Prostate gland (tissue), 2 donors: ENCODE results near the gene RPTOR.

Experiments
- CTCF ChIP-seq, 4 experiments: fragments of 200-600 bp in 2 of 4; fragments of 450-650 bp in 2 of 4; sonication (generic) in 2 of 4; IDR thresholded peaks; 1 replicate in 3 of 4; 2 replicates in 1 of 4; pipeline ENCODE4 v1.5.1; 2016 to 2019; ENCODE audit warnings: antibody characterized with exemption in 4 of 4, mild to moderate bottlenecking in 2 of 4, moderate library complexity in 2 of 4
- POLR2A ChIP-seq: fragments of 450-650 bp; IDR thresholded peaks from one replicate; pipeline ENCODE4 v1.6.1; 2016; ENCODE audit warnings: antibody characterized with exemption, mild to moderate bottlenecking
- POLR2AphosphoS5 ChIP-seq: sonication (generic); formaldehyde crosslinking; IDR thresholded peaks from one replicate; pipeline ENCODE4 v1.6.1; 2017; ENCODE audit warnings: antibody characterized with exemption

- TF ChIP-seq CTCF (IDR thresholded peaks at IDR 0.05) (no peak), POLR2AphosphoS5 (no peak), POLR2A (no peak)
Observed at GRCh38 chr17:80955078-80955477, 410.4 kb downstream of the RPTOR start.
